Measurements from ENCODE around the gene RARRES2.

DNA sequence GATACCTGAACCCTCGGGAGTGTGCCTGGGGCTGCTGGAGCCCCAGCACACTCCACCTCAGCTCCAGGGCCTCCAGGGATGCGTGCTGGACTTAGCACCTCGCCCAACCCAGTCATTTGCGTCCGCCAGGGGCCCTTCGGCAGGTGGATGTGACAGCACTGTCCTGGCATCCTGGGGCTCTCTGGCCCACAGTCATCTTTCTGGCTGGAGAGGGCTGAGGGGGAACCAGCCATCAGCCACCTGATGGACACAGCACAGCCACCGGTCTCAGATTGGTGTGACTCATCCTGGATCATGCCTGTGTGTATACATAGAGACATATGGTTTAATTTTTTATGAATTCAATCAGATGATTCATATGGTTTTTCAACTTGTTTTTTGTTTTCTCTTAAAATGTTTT, 48.8 kb upstream of the RARRES2 start:
- TF ChIP-seq CTCF (IDR thresholded peaks at IDR 0.05 in 2 of 3, conservative IDR thresholded peaks at IDR 0.05 in 1 of 3; ENCODE audit: borderline replicate concordance in 1 of 3, insufficient read depth in 1 of 3, low read depth in 2 of 3, low read length in 2 of 3) (no peak), POLR2A (IDR thresholded peaks at IDR 0.05; ENCODE audit: borderline replicate concordance, extremely low read depth, insufficient read depth, insufficient read length) (no peak), CEBPB (IDR thresholded peaks at IDR 0.05; ENCODE audit: low read depth) (no peak), SP1 (IDR thresholded peaks at IDR 0.05; ENCODE audit: low read depth) (no peak)

All from HCT116 (cell line).